IMR-90 (cell line): ENCODE data around the gene ANGPTL5. TPM values are rescaled to one million over a fixed set of nuclear protein-coding genes. Genes with fewer than 3 reads are reported as not detected.

Experiments
- ATAC-seq: fragments of 200-7000 bp; cut with Tn5 transposase; 2 replicates; pipeline ENCODE4 v1.9.1; 2020; ENCODE audit warnings: low read depth, mild to moderate bottlenecking, moderate library complexity
- BruUV-seq: library from RNA; stranded (reverse); fragments of 400-500 nt; replicated peaks from 2 replicates; lab custom pipeline; 2021; lab: Mats Ljungman, UMichigan
- CTCF ChIA-PET: fragments of 300-600 bp; formaldehyde crosslinking; extraction: SDS; loops from one replicate; lab custom pipeline; 2021; ENCODE audit warnings: antibody characterized with exemption; lab: Yijun Ruan, JAX
- POLR2A ChIA-PET: fragments of 300-600 bp; sonication (Branson Sonifier 250); formaldehyde crosslinking; loops from one replicate; lab custom pipeline; 2022; ENCODE audit warnings: antibody characterized with exemption; ENCODE audit not compliant: unreplicated experiment; lab: Charles Lee
- DNase-seq: peaks from one replicate; pipeline ENCODE4 v3.0.0; 2013
- H2AFZ ChIP-seq: replicated peaks from 2 replicates; pipeline ENCODE3; 2013; ENCODE audit warnings: low read length, mild to moderate bottlenecking; ENCODE audit not compliant: poor library complexity
- H2AK5ac ChIP-seq: 2 replicates; pipeline ENCODE4 v1.6.1; 2013; ENCODE audit warnings: low read depth, low read length, inconsistent platforms
- H2AK9ac ChIP-seq: replicated peaks from 2 replicates; pipeline ENCODE3; 2013; ENCODE audit warnings: mild to moderate bottlenecking, low read depth, low read length, moderate library complexity; ENCODE audit not compliant: poor library complexity
- H2BK120ac ChIP-seq: 2 replicates; pipeline ENCODE4 v1.6.1; 2013; ENCODE audit warnings: low read depth, low read length, inconsistent platforms
- H2BK15ac ChIP-seq: 3 replicates; pipeline ENCODE4 v1.6.1; 2013; ENCODE audit warnings: low read depth, low read length, inconsistent platforms
- H2BK20ac ChIP-seq: 2 replicates; pipeline ENCODE4 v1.6.1; 2013; ENCODE audit warnings: low read depth, mild to moderate bottlenecking, inconsistent platforms, low read length, moderate library complexity
- H2BK5ac ChIP-seq: 2 replicates; pipeline ENCODE4 v1.6.1; 2013; ENCODE audit warnings: mild to moderate bottlenecking, low read depth, low read length, inconsistent platforms; ENCODE audit not compliant: poor library complexity, severe bottlenecking
- H3K14ac ChIP-seq: replicated peaks from 2 replicates; pipeline ENCODE4 v1.6.1; 2013; ENCODE audit warnings: low read depth, low read length, inconsistent platforms
- H3K18ac ChIP-seq: 2 replicates; pipeline ENCODE4 v1.6.1; 2013; ENCODE audit warnings: low read depth, low read length, control low read depth
- H3K23ac ChIP-seq: 2 replicates; pipeline ENCODE4 v1.6.1; 2013; ENCODE audit warnings: low read depth, low read length, inconsistent platforms
- H3K27ac ChIP-seq: 2 replicates; pipeline ENCODE4 v1.5.1; 2013; ENCODE audit warnings: mild to moderate bottlenecking, control low read depth, low read length; ENCODE audit not compliant: insufficient read depth
- H3K27me3 ChIP-seq: 2 replicates; pipeline ENCODE4 v1.6.1; 2013; ENCODE audit warnings: low read length; ENCODE audit not compliant: control insufficient read depth, insufficient read depth
- H3K36me3 ChIP-seq: 2 replicates; pipeline ENCODE4 v1.6.1; 2013; ENCODE audit warnings: low read length, mixed read lengths; ENCODE audit not compliant: control insufficient read depth, insufficient read depth
- H3K4ac ChIP-seq: 2 replicates; pipeline ENCODE4 v1.6.1; 2013; ENCODE audit warnings: low read depth, low read length, inconsistent platforms
- H3K4me1 ChIP-seq: 2 replicates; pipeline ENCODE4 v1.6.1; 2013; ENCODE audit warnings: low read length, mixed read lengths; ENCODE audit not compliant: control insufficient read depth, insufficient read depth
- H3K4me2 ChIP-seq: 2 replicates; pipeline ENCODE4 v1.6.1; 2013; ENCODE audit warnings: low read depth, mild to moderate bottlenecking, control low read depth, low read length, moderate library complexity
- H3K4me3 ChIP-seq: 2 replicates; pipeline ENCODE4 v1.5.1; 2013; ENCODE audit warnings: low read depth, mild to moderate bottlenecking, control low read depth, low read length, moderate library complexity; ENCODE audit not compliant: insufficient read depth
- H3K56ac ChIP-seq: 2 replicates; pipeline ENCODE4 v1.6.1; 2013; ENCODE audit warnings: low read length, inconsistent platforms; ENCODE audit not compliant: insufficient read depth; ENCODE audit errors: extremely low read depth
- H3K79me1 ChIP-seq, 2 experiments: 2 replicates each; pipeline ENCODE4 v1.6.1; 2013; ENCODE audit warnings: low read length in 2 of 2, inconsistent platforms in 1 of 2, low read depth in 1 of 2
- H3K9ac ChIP-seq: 2 replicates; pipeline ENCODE4 v1.6.1; 2013; ENCODE audit warnings: low read depth, low read length, control low read depth
- H3K9me1 ChIP-seq: 2 replicates; pipeline ENCODE4 v1.6.1; 2013; ENCODE audit warnings: low read length, inconsistent platforms; ENCODE audit not compliant: insufficient read depth
- H3K9me3 ChIP-seq: 2 replicates; pipeline ENCODE4 v1.6.1; 2013; ENCODE audit warnings: low read length; ENCODE audit not compliant: control insufficient read depth, insufficient read depth
- H4K20me1 ChIP-seq: 2 replicates; pipeline ENCODE4 v1.6.1; 2013; ENCODE audit warnings: low read length, inconsistent platforms; ENCODE audit not compliant: insufficient read depth
- H4K5ac ChIP-seq: 2 replicates; pipeline ENCODE4 v1.6.1; 2013; ENCODE audit warnings: mild to moderate bottlenecking, low read depth, low read length, control low read depth
- H4K8ac ChIP-seq, 2 experiments: 2 replicates each; pipeline ENCODE4 v1.6.1; 2013; ENCODE audit warnings: low read depth in 2 of 2, low read length in 2 of 2, control low read depth in 1 of 2, inconsistent platforms in 1 of 2
- H4K91ac ChIP-seq: 2 replicates; pipeline ENCODE4 v1.6.1; 2013; ENCODE audit warnings: low read depth, low read length, inconsistent platforms; ENCODE audit not compliant: insufficient read depth
- BHLHE40 ChIP-seq: fragments of 150-350 bp; IDR thresholded peaks from 2 replicates; pipeline ENCODE4 v1.6.1; 2016; ENCODE audit warnings: mild to moderate bottlenecking, low read depth, low read length
- CEBPB ChIP-seq: IDR thresholded peaks from 2 replicates; pipeline ENCODE4 v1.6.1; 2012; ENCODE audit warnings: low read depth, low read length, improper control_type of control experiment
- CHD1 ChIP-seq: IDR thresholded peaks from 2 replicates; pipeline ENCODE4 v1.6.1; 2012; ENCODE audit warnings: low read depth, low read length, improper control_type of control experiment
- CTCF ChIP-seq: conservative IDR thresholded peaks from 2 replicates; pipeline ENCODE4 v1.5.1; 2012; ENCODE audit warnings: mild to moderate bottlenecking, low read depth, low read length, improper control_type of control experiment
- FOS ChIP-seq: fragments of 150-350 bp; IDR thresholded peaks from 2 replicates; pipeline ENCODE4 v1.6.1; 2016; ENCODE audit warnings: low read depth, low read length
- MAFK ChIP-seq: IDR thresholded peaks from 2 replicates; pipeline ENCODE4 v1.6.1; 2012; ENCODE audit warnings: low read depth, low read length, improper control_type of control experiment
- MXI1 ChIP-seq: IDR thresholded peaks from 2 replicates; pipeline ENCODE4 v1.6.1; 2012; ENCODE audit warnings: low read depth, mild to moderate bottlenecking, low read length, moderate library complexity, borderline replicate concordance
- NFE2L2 ChIP-seq: fragments of 150-350 bp; IDR thresholded peaks from 2 replicates; pipeline ENCODE4 v1.6.1; 2016; ENCODE audit warnings: low read depth, mild to moderate bottlenecking, low read length
- POLR2A ChIP-seq: IDR thresholded peaks from 2 replicates; pipeline ENCODE4 v1.6.1; 2012; ENCODE audit warnings: mild to moderate bottlenecking, low read depth, low read length
- RCOR1 ChIP-seq: IDR thresholded peaks from 2 replicates; pipeline ENCODE4 v1.6.1; 2012; ENCODE audit warnings: mild to moderate bottlenecking, low read length, improper control_type of control experiment; ENCODE audit not compliant: insufficient replicate concordance
- RFX5 ChIP-seq: IDR thresholded peaks from 2 replicates; pipeline ENCODE4 v1.8.0; 2012; ENCODE audit warnings: low read depth, mild to moderate bottlenecking, low read length, moderate library complexity
- SMC3 ChIP-seq: fragments of 150-350 bp; IDR thresholded peaks from 2 replicates; pipeline ENCODE4 v1.6.1; 2016; ENCODE audit warnings: low read depth, mild to moderate bottlenecking, antibody characterized with exemption, low read length, moderate library complexity
- WGBS, 2 experiments: methylation state at CpG; one replicate each; pipeline versions ENCODE4 v1.1.5 to v1.1.7; 2013; ENCODE audit warnings: missing lambda C conversion rate in 2 of 2; ENCODE audit not compliant: insufficient read length in 1 of 2; ENCODE audit errors: extremely low coverage in 2 of 2; 5-methylcytosine and 5-hydroxymethylcytosine counted together
- dilution Hi-C: fragments of 300-500 bp; cut with HindIII; formaldehyde crosslinking; loops from one replicate; pipeline ENCODE4 v1.14.3; 2018; ENCODE audit warnings: low sequenced_read_pairs; ENCODE audit not compliant: unreplicated experiment
- in situ Hi-C: fragments of 300-500 bp; cut with MboI; formaldehyde crosslinking; loops from 3 replicates; pipeline ENCODE4 v1.14.3; 2019; ENCODE audit warnings: low sequenced_read_pairs, inconsistent platforms, mixed read lengths
- intact Hi-C: fragments of 100-400 bp; cut with micrococcal nuclease; formaldehyde crosslinking; loops from 2 replicates; pipeline ENCODE4 v1.10.0; 2022
- polyA plus RNA-seq, 3 experiments: library from polyadenylated mRNA; depleted of rRNA; stranded (reverse); fragments of >200 nt; gene quantifications; 2 replicates each; pipeline ENCODE4 v1.2.3, GENCODE V29; 2012; ENCODE audit warnings: low replicate concordance in 1 of 3
- total RNA-seq: library from RNA; depleted of rRNA; stranded (reverse); fragments of >200 nt; gene quantifications from 2 replicates; pipeline ENCODE4 v1.2.3, GENCODE V29; 2012
- TF ChIP-seq, protein P1 (sequence below): fragments of 150-350 bp; IDR thresholded peaks from 2 replicates; pipeline ENCODE4 v1.6.1; 2017; ENCODE audit warnings: mild to moderate bottlenecking, antibody characterized with exemption, low read length, low read depth
- TF ChIP-seq, protein P2 (sequence below): fragments of 150-350 bp; IDR thresholded peaks from 2 replicates; pipeline ENCODE4 v1.6.1; 2016; ENCODE audit warnings: low read depth, mild to moderate bottlenecking, low read length, moderate library complexity, borderline replicate concordance

The ANGPTL5 gene
- total and polyA plus RNA-seq, 2 of the 4 experiments (the other 2 are of a cell fraction) = not detected

GRCh38 chr11:101914738-101915426, 1.4 kb downstream of the ANGPTL5 start, which contains the start of gene CEP126:
Gene CEP126 (plus strand): TSS chr11:101915010. CDS start chr11:101915285, 275 bp downstream.
- dilution Hi-C loops (no loop called here), in situ Hi-C loops (no loop called here), intact Hi-C loops (loop anchor here (1.0 to 5.0 kb wide), 2 partner anchors 53 to 92 kb away; no protein-coding TSS in a partner anchor)
- no peak within 1 kb of the TSS; the same call in 1 of the 2 replicates for H2BK20ac ChIP-seq
- peak within 1 kb of the TSS; percentile 71 for H4K91ac ChIP-seq
- ChIA-PET POLR2A (no interaction called here), CTCF (interaction anchor here (0.6 to 1.3 kb wide), 6 partner anchors 35 to 1221 kb away, joined by 3 to 12 read pairs (median 4); no protein-coding TSS in a partner anchor)
- H3K4me2 ChIP-seq = peak within 1 kb of the TSS; percentile 99
- H3K18ac ChIP-seq = peak within 1 kb of the TSS; percentile 94
- 0% methylated on average over 12 of the region's 56 CpGs; no CpG with 5 or more reads in 1 of the 2 experiments for WGBS, 2 experiments
- no peaks in the 10 kb centered on the region for H3K9me3 ChIP-seq
- H3K4me3 ChIP-seq = peak within 1 kb of the TSS; percentile 97
- no TSS peak for BruUV-seq
- H3K9ac ChIP-seq = peak within 1 kb of the TSS; percentile 71
- H3K79me1 ChIP-seq = peaks cover 0 to 5% of the 10 kb centered on the region in 2 experiments; a peak in 1 of 4 replicates
- no peak within 1 kb of the TSS; the same call in 2 of the 3 replicates for H2BK15ac ChIP-seq
- peak within 1 kb of the TSS; percentile 55; the same call in 1 of the 2 replicates for H3K56ac ChIP-seq
- H3K14ac ChIP-seq = peak within 1 kb of the TSS; percentile 84
- H4K5ac ChIP-seq = peak within 1 kb of the TSS; percentile 93; the same call in 1 of the 2 replicates
- ATAC-seq = peak; percentile 96
- peak within 1 kb of the TSS; percentile 84 for H2BK120ac ChIP-seq
- no peaks in the 10 kb centered on the region for H4K20me1 ChIP-seq
- DNase-seq = peak; percentile 93
- peak within 1 kb of the TSS; percentile 77 for H3K27ac ChIP-seq
- H3K36me3 ChIP-seq = no peaks in the 10 kb centered on the region
- peak within 1 kb of the TSS; percentile 33; the same call in 1 of the 2 replicates for H3K23ac ChIP-seq
- H4K8ac ChIP-seq = peak within 1 kb of the TSS; percentile 68 to 75; a peak in 3 of 4 replicates
- peaks cover 8% of the 10 kb centered on the region for H3K4me1 ChIP-seq
- H2AK5ac ChIP-seq = no peak within 1 kb of the TSS
- H2AK9ac ChIP-seq = peak within 1 kb of the TSS; percentile 79
- H3K4ac ChIP-seq = peak within 1 kb of the TSS; percentile 59
- H3K9me1 ChIP-seq = peaks cover 2% of the 10 kb centered on the region; the same call in 1 of the 2 replicates
- H2AFZ ChIP-seq = peak within 1 kb of the TSS; percentile 98
- H2BK5ac ChIP-seq = peak within 1 kb of the TSS; percentile 89
- no peaks in the 10 kb centered on the region for H3K27me3 ChIP-seq
- no peak for TF ChIP-seq NFE2L2
- no peak for TF ChIP-seq CEBPB
- TF ChIP-seq CHD1 = no peak
- peak; percentile 51 for TF ChIP-seq CTCF
- TF ChIP-seq SMC3 = no peak
- TF ChIP-seq FOS = 0 out of 2 replicates have a peak, but pooled peaks have one; percentile 4
- no peak for TF ChIP-seq MAFK
- 0 out of 2 replicates have a peak, but pooled peaks have one; percentile 74 for TF ChIP-seq MXI1
- TF ChIP-seq RFX5 = no peak
- no peak for TF ChIP-seq RCOR1
- TF ChIP-seq, protein P1, sequence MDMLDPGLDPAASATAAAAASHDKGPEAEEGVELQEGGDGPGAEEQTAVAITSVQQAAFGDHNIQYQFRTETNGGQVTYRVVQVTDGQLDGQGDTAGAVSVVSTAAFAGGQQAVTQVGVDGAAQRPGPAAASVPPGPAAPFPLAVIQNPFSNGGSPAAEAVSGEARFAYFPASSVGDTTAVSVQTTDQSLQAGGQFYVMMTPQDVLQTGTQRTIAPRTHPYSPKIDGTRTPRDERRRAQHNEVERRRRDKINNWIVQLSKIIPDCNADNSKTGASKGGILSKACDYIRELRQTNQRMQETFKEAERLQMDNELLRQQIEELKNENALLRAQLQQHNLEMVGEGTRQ = peak; percentile 77
- TF ChIP-seq BHLHE40 = no peak
- peak; percentile 69 for TF ChIP-seq POLR2A
- TF ChIP-seq, protein P2, sequence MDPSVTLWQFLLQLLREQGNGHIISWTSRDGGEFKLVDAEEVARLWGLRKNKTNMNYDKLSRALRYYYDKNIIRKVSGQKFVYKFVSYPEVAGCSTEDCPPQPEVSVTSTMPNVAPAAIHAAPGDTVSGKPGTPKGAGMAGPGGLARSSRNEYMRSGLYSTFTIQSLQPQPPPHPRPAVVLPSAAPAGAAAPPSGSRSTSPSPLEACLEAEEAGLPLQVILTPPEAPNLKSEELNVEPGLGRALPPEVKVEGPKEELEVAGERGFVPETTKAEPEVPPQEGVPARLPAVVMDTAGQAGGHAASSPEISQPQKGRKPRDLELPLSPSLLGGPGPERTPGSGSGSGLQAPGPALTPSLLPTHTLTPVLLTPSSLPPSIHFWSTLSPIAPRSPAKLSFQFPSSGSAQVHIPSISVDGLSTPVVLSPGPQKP = no peak
